Activated B cell treated with CpG ODN at 0.5 μM for 24 hours (primary cell): Measurements from ENCODE around the gene NRIP1. TPM values are rescaled to one million over a fixed set of nuclear protein-coding genes. Genes with fewer than 3 reads are reported as not detected.

Experiments
- ATAC-seq: fragments of 200-7000 bp; cut with Tn5 transposase; one replicate; pipeline ENCODE4 v1.10.0; 2021; ENCODE audit warnings: low read depth, mild to moderate bottlenecking, moderate library complexity
- CTCF ChIA-PET: fragments of 350-600 bp; sonication (Branson Sonifier 250); formaldehyde crosslinking; loops from one replicate; lab custom pipeline; 2021; ENCODE audit warnings: antibody characterized with exemption; lab: Charles Lee
- POLR2A ChIA-PET: fragments of 350-600 bp; sonication (Branson Sonifier 250); formaldehyde crosslinking; loops from one replicate; lab custom pipeline; 2021; ENCODE audit warnings: antibody characterized with exemption; lab: Charles Lee
- DNase-seq: peaks from one replicate; pipeline ENCODE4 v3.0.0; 2022
- H3K27ac Mint-ChIP-seq: one replicate; pipeline ENCODE4 v1.8.0; 2020; ENCODE audit warnings: mixed read lengths
- H3K27me3 Mint-ChIP-seq: one replicate; pipeline ENCODE4 v1.8.0; 2021; ENCODE audit warnings: mixed read lengths
- H3K36me3 Mint-ChIP-seq: one replicate; pipeline ENCODE4 v1.8.0; 2021; ENCODE audit warnings: low read depth, mixed read lengths
- H3K4me1 Mint-ChIP-seq: one replicate; pipeline ENCODE4 v1.8.0; 2021; ENCODE audit warnings: mixed read lengths
- H3K4me3 Mint-ChIP-seq: one replicate; pipeline ENCODE4 v1.8.0; 2020; ENCODE audit warnings: mild to moderate bottlenecking, mixed read lengths
- H3K9me3 Mint-ChIP-seq: one replicate; pipeline ENCODE4 v1.8.0; 2020; ENCODE audit warnings: mixed read lengths
- intact Hi-C: fragments of 100-400 bp; cut with micrococcal nuclease; formaldehyde crosslinking; loops from one replicate; pipeline ENCODE4 v1.15.1; 2024
- total RNA-seq: library from RNA; stranded (reverse); gene quantifications from 2 replicates; pipeline ENCODE4 v1.2.3, GENCODE V29; 2022
- TF ChIP-seq, protein P1 (sequence below): fragments of 200-600 bp; IDR thresholded peaks from one replicate; pipeline ENCODE4 v1.8.0; 2022; ENCODE audit warnings: antibody characterized with exemption, mild to moderate bottlenecking

The NRIP1 gene
- total RNA-seq, 1 donor from 2014 or later, result 26.6 TPM

GRCh38 chr21:15011967-15012366 lies 52.8 kb downstream of the NRIP1 start:
- H3K4me3 Mint-ChIP-seq, result no peak overlapping the region
- H3K27ac Mint-ChIP-seq, result no peak overlapping the region
- POLR2A ChIA-PET, result no interaction called here
- no peak for DNase-seq
- H3K9me3 Mint-ChIP-seq, result no peaks in the 10 kb centered on the region
- intact Hi-C loops, result no loop called here
- H3K27me3 Mint-ChIP-seq, result no peaks in the 10 kb centered on the region
- CTCF ChIA-PET, result no interaction called here
- H3K4me1 Mint-ChIP-seq, result peaks cover 6% of the 10 kb centered on the region
- TF ChIP-seq, protein P1, sequence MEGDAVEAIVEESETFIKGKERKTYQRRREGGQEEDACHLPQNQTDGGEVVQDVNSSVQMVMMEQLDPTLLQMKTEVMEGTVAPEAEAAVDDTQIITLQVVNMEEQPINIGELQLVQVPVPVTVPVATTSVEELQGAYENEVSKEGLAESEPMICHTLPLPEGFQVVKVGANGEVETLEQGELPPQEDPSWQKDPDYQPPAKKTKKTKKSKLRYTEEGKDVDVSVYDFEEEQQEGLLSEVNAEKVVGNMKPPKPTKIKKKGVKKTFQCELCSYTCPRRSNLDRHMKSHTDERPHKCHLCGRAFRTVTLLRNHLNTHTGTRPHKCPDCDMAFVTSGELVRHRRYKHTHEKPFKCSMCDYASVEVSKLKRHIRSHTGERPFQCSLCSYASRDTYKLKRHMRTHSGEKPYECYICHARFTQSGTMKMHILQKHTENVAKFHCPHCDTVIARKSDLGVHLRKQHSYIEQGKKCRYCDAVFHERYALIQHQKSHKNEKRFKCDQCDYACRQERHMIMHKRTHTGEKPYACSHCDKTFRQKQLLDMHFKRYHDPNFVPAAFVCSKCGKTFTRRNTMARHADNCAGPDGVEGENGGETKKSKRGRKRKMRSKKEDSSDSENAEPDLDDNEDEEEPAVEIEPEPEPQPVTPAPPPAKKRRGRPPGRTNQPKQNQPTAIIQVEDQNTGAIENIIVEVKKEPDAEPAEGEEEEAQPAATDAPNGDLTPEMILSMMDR, result no peak
- ATAC-seq, result no peak
- peaks cover 40% of the 10 kb centered on the region for H3K36me3 Mint-ChIP-seq

DNA sequence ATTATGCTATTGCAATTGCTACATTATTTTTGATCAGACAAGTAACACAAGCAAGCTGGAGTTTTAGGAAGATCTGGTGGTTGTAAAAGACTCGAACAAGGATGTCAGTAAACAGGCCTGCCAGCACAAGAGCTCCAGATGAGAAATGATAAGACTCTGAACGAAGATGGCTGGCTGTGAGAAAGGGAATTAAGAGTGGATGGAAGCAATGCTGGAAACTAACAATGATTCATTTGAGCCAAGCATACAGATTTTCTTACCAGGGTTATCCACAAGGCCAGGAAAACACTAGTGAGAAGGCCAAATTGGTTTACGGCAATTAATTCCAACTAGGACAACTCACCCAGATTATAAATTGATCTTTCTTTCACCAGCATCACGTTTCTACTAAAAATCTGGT lies 54.2 kb downstream of the NRIP1 start:
- ATAC-seq (no peak), DNase-seq (no peak)
- no peak overlapping the region for H3K4me3 Mint-ChIP-seq
- H3K36me3 Mint-ChIP-seq, result peaks cover 40% of the 10 kb centered on the region
- H3K27me3 Mint-ChIP-seq, result no peaks in the 10 kb centered on the region
- no peak overlapping the region for H3K27ac Mint-ChIP-seq
- peaks cover 13% of the 10 kb centered on the region for H3K4me1 Mint-ChIP-seq
- ChIA-PET POLR2A (no interaction called here), CTCF (no interaction called here)
- intact Hi-C loops, result no loop called here
- TF ChIP-seq, protein P1, result no peak
- no peaks in the 10 kb centered on the region for H3K9me3 Mint-ChIP-seq

GRCh38 chr21:15009837-15010363 lies 54.9 kb downstream of the NRIP1 start:
- POLR2A ChIA-PET, result interaction anchor here (0.7 kb wide), 1 partner anchor 23 kb away, joined by 3 read pairs; no protein-coding TSS in a partner anchor
- Mint-ChIP-seq H3K36me3 (peaks cover 36% of the 10 kb centered on the region), H3K27ac (no peak overlapping the region), H3K4me1 (peaks cover 18% of the 10 kb centered on the region), H3K27me3 (no peaks in the 10 kb centered on the region), H3K4me3 (no peak overlapping the region), H3K9me3 (no peaks in the 10 kb centered on the region)
- DNase-seq (no peak), ATAC-seq (no peak)
- CTCF ChIA-PET, result no interaction called here
- TF ChIP-seq, protein P1, result no peak
- intact Hi-C loops, result no loop called here

- ATAC-seq, result no peak
- H3K27me3 Mint-ChIP-seq, result no peaks in the 10 kb centered on the region
- POLR2A ChIA-PET, result no interaction called here
- H3K9me3 Mint-ChIP-seq, result no peaks in the 10 kb centered on the region
- intact Hi-C loops, result no loop called here
- CTCF ChIA-PET, result no interaction called here
- no peak overlapping the region for H3K27ac Mint-ChIP-seq
- no peak for DNase-seq
- H3K4me1 Mint-ChIP-seq, result peaks cover 28% of the 10 kb centered on the region
- H3K4me3 Mint-ChIP-seq, result no peak overlapping the region
- TF ChIP-seq, protein P1, result no peak
- peaks cover 33% of the 10 kb centered on the region for H3K36me3 Mint-ChIP-seq
Measured at GRCh38 chr21:15007716-15008296, 57.0 kb downstream of the NRIP1 start.

GRCh38 chr21:15006594-15007230 lies 58.1 kb downstream of the NRIP1 start:
- no peak overlapping the region for H3K27ac Mint-ChIP-seq
- ChIA-PET CTCF (no interaction called here), POLR2A (no interaction called here)
- no peaks in the 10 kb centered on the region for H3K27me3 Mint-ChIP-seq
- TF ChIP-seq, protein P1, result no peak
- no peak overlapping the region for H3K4me3 Mint-ChIP-seq
- no peaks in the 10 kb centered on the region for H3K9me3 Mint-ChIP-seq
- no peak for ATAC-seq
- peaks cover 31% of the 10 kb centered on the region for H3K36me3 Mint-ChIP-seq
- intact Hi-C loops, result no loop called here
- DNase-seq, result no peak
- peaks cover 37% of the 10 kb centered on the region for H3K4me1 Mint-ChIP-seq
